IPS-15b (cell line): ENCODE measurements around the gene COMMD9.

Experiments
- H3K27me3 ChIP-seq: one replicate; pipeline ENCODE4 v1.6.1; 2013; ENCODE audit warnings: low read length; ENCODE audit not compliant: control insufficient read depth, insufficient read depth
- H3K36me3 ChIP-seq: one replicate; pipeline ENCODE4 v1.6.1; 2013; ENCODE audit warnings: low read length; ENCODE audit not compliant: control insufficient read depth, insufficient read depth
- H3K4me1 ChIP-seq: one replicate; pipeline ENCODE4 v1.6.1; 2013; ENCODE audit warnings: mild to moderate bottlenecking, low read length; ENCODE audit not compliant: control insufficient read depth, insufficient read depth
- H3K4me3 ChIP-seq: one replicate; pipeline ENCODE4 v1.5.1; 2013; ENCODE audit warnings: low read depth, low read length
- H3K9ac ChIP-seq: one replicate; pipeline ENCODE4 v1.6.1; 2013; ENCODE audit warnings: low read depth, mild to moderate bottlenecking, low read length
- H3K9me3 ChIP-seq: one replicate; pipeline ENCODE4 v1.6.1; 2013; ENCODE audit warnings: mild to moderate bottlenecking, low read length; ENCODE audit not compliant: control insufficient read depth, insufficient read depth

Gene COMMD9

GRCh38 chr11:36313750-36314433, 24.7 kb upstream of the COMMD9 start:
- Histone ChIP-seq H3K9ac (no peak overlapping the region), H3K36me3 (no peaks in the 10 kb centered on the region), H3K4me3 (no peak overlapping the region), H3K27me3 (no peaks in the 10 kb centered on the region), H3K9me3 (no peaks in the 10 kb centered on the region), H3K4me1 (peaks cover 11% of the 10 kb centered on the region)

- no peak overlapping the region for H3K9ac ChIP-seq
- no peaks in the 10 kb centered on the region for H3K27me3 ChIP-seq
- peaks cover 2% of the 10 kb centered on the region for H3K4me1 ChIP-seq
- no peaks in the 10 kb centered on the region for H3K36me3 ChIP-seq
- H3K4me3 ChIP-seq = no peak overlapping the region
- no peaks in the 10 kb centered on the region for H3K9me3 ChIP-seq
Measured at GRCh38 chr11:36312611-36313472, 23.6 kb upstream of the COMMD9 start.

GRCh38 chr11:36311926-36312595, 22.8 kb upstream of the COMMD9 start:
- Histone ChIP-seq H3K4me1 (peaks cover 2% of the 10 kb centered on the region), H3K9ac (no peak overlapping the region), H3K4me3 (no peak overlapping the region), H3K36me3 (no peaks in the 10 kb centered on the region), H3K9me3 (no peaks in the 10 kb centered on the region), H3K27me3 (no peaks in the 10 kb centered on the region)

GRCh38 chr11:36309779-36310178, 20.6 kb upstream of the COMMD9 start:
- Histone ChIP-seq H3K9ac (no peak overlapping the region), H3K9me3 (no peaks in the 10 kb centered on the region), H3K4me1 (no peaks in the 10 kb centered on the region), H3K36me3 (no peaks in the 10 kb centered on the region), H3K4me3 (no peak overlapping the region), H3K27me3 (no peaks in the 10 kb centered on the region)

GRCh38 chr11:36308577-36308976, 19.4 kb upstream of the COMMD9 start:
- no peak overlapping the region for H3K4me3 ChIP-seq

GRCh38 chr11:36306888-36307287, 17.7 kb upstream of the COMMD9 start:
- Histone ChIP-seq H3K9me3 (no peaks in the 10 kb centered on the region), H3K27me3 (no peaks in the 10 kb centered on the region), H3K4me3 (no peak overlapping the region), H3K9ac (no peak overlapping the region), H3K4me1 (no peaks in the 10 kb centered on the region), H3K36me3 (no peaks in the 10 kb centered on the region)

More at GRCh38 chr11:36308577-36308976, 19.4 kb upstream of the COMMD9 start:
- no peaks in the 10 kb centered on the region for H3K9me3 ChIP-seq
- H3K27me3 ChIP-seq = no peaks in the 10 kb centered on the region
- no peaks in the 10 kb centered on the region for H3K36me3 ChIP-seq
- no peaks in the 10 kb centered on the region for H3K4me1 ChIP-seq
- H3K9ac ChIP-seq = no peak overlapping the region

- no peaks in the 10 kb centered on the region for H3K27me3 ChIP-seq
- H3K9ac ChIP-seq = no peak overlapping the region
- no peaks in the 10 kb centered on the region for H3K9me3 ChIP-seq
- no peaks in the 10 kb centered on the region for H3K4me1 ChIP-seq
- no peaks in the 10 kb centered on the region for H3K36me3 ChIP-seq
- no peak overlapping the region for H3K4me3 ChIP-seq
Measured at GRCh38 chr11:36305047-36305446, 15.8 kb upstream of the COMMD9 start.

GRCh38 chr11:36304351-36304750, 15.1 kb upstream of the COMMD9 start:
- no peaks in the 10 kb centered on the region for H3K36me3 ChIP-seq
- no peaks in the 10 kb centered on the region for H3K4me1 ChIP-seq
- H3K9me3 ChIP-seq = no peaks in the 10 kb centered on the region
- no peak overlapping the region for H3K4me3 ChIP-seq
- no peaks in the 10 kb centered on the region for H3K27me3 ChIP-seq
- H3K9ac ChIP-seq = no peak overlapping the region

GRCh38 chr11:36300650-36301049, 11.4 kb upstream of the COMMD9 start:
- no peak overlapping the region for H3K9ac ChIP-seq
- no peaks in the 10 kb centered on the region for H3K4me1 ChIP-seq
- H3K4me3 ChIP-seq = no peak overlapping the region
- H3K9me3 ChIP-seq = no peaks in the 10 kb centered on the region
- H3K27me3 ChIP-seq = no peaks in the 10 kb centered on the region
- no peaks in the 10 kb centered on the region for H3K36me3 ChIP-seq

- no peaks in the 10 kb centered on the region for H3K4me1 ChIP-seq
- H3K4me3 ChIP-seq = no peak overlapping the region
- H3K36me3 ChIP-seq = no peaks in the 10 kb centered on the region
- H3K27me3 ChIP-seq = no peaks in the 10 kb centered on the region
- no peaks in the 10 kb centered on the region for H3K9me3 ChIP-seq
- H3K9ac ChIP-seq = no peak overlapping the region
Measured at GRCh38 chr11:36296884-36297543, 7.8 kb upstream of the COMMD9 start.

- Histone ChIP-seq H3K27me3 (no peaks in the 10 kb centered on the region), H3K4me3 (no peak within 1 kb of the TSS), H3K9ac (no peak within 1 kb of the TSS), H3K9me3 (no peaks in the 10 kb centered on the region), H3K4me1 (no peaks in the 10 kb centered on the region), H3K36me3 (no peaks in the 10 kb centered on the region)
Measured at GRCh38 chr11:36295926-36296325, 6.7 kb upstream of the COMMD9 start, which contains the start of gene PRR5L. Gene PRR5L (plus strand): TSS chr11:36296288. CDS start chr11:36401122, 104,834 bp downstream.
